Prostate gland (tissue), 2 donors: Measurements from ENCODE around the gene SF3B3. TPM values are rescaled to one million over a fixed set of nuclear protein-coding genes. Genes with fewer than 3 reads are reported as not detected.

Experiments used
- DNase-seq: peaks from one replicate; pipeline ENCODE4 v3.0.0-alpha.2; 2019; ENCODE audit warnings: low spot score
- H3K27ac ChIP-seq, 2 donors: fragments of 200-600 bp; sonication (generic); 2 replicates each; pipeline ENCODE4 v1.5.1; 2017 to 2019
- H3K27me3 ChIP-seq: fragments of 200-600 bp; sonication (generic); replicated peaks from 2 replicates; pipeline ENCODE4 v1.5.1; 2019; ENCODE audit not compliant: insufficient read depth
- H3K36me3 ChIP-seq, 2 donors: fragments of 200-600 bp; sonication (generic); 1 replicate in 1 of 2; 2 replicates in 1 of 2; pipeline versions ENCODE4 v1.5.1 to v1.8.1; 2017 to 2019
- H3K4me1 ChIP-seq: fragments of 200-600 bp; sonication (generic); replicated peaks from 2 replicates; pipeline ENCODE4 v1.5.1; 2019
- H3K4me3 ChIP-seq, 2 donors: fragments of 200-600 bp; sonication (generic); 2 replicates each; pipeline ENCODE4 v1.5.1; 2017 to 2019
- H3K9me3 ChIP-seq: fragments of 200-600 bp; sonication (generic); 2 replicates; pipeline ENCODE4 v1.5.1; 2017
- CTCF ChIP-seq, 4 experiments: fragments of 200-600 bp in 2 of 4; fragments of 450-650 bp in 2 of 4; sonication (generic) in 2 of 4; IDR thresholded peaks; 1 replicate in 3 of 4; 2 replicates in 1 of 4; pipeline ENCODE4 v1.5.1; 2016 to 2019; ENCODE audit warnings: antibody characterized with exemption in 4 of 4, mild to moderate bottlenecking in 2 of 4, moderate library complexity in 2 of 4
- POLR2A ChIP-seq: fragments of 450-650 bp; IDR thresholded peaks from one replicate; pipeline ENCODE4 v1.6.1; 2016; ENCODE audit warnings: antibody characterized with exemption, mild to moderate bottlenecking
- POLR2AphosphoS5 ChIP-seq: sonication (generic); formaldehyde crosslinking; IDR thresholded peaks from one replicate; pipeline ENCODE4 v1.6.1; 2017; ENCODE audit warnings: antibody characterized with exemption
- WGBS: methylation state at CpG from one replicate; pipeline ENCODE4 v1.1.5; 2018; 5-methylcytosine and 5-hydroxymethylcytosine counted together
- intact Hi-C: fragments of 100-400 bp; cut with DNase I; formaldehyde crosslinking; loops from one replicate; pipeline ENCODE4 v1.14.2; 2022
- total RNA-seq, 2 donors: library from RNA; depleted of rRNA; stranded (reverse); fragments of >200 nt; gene quantifications; one replicate each; pipeline ENCODE4 v1.1.0, GENCODE V29; 2016

SF3B3 gene
- total RNA-seq, 2 donors from 2014 or later: 98.4 to 138 TPM

GRCh38 chr16:70572050-70572925, 48.7 kb downstream of the SF3B3 start:
- DNase-seq: no peak
- WGBS: 81% methylated on average over 5 of the region's 5 CpGs
- H3K27ac ChIP-seq: peak overlapping the region in 1 of 2 donors; percentile 10
- H3K4me3 ChIP-seq: no peak overlapping the region
- H3K4me1 ChIP-seq: no peaks in the 10 kb centered on the region
- intact Hi-C loops: no loop called here
- TF ChIP-seq POLR2A: no peak
- TF ChIP-seq CTCF (IDR thresholded peaks at IDR 0.05): no peak
- TF ChIP-seq POLR2AphosphoS5: no peak
- H3K36me3 ChIP-seq: peaks cover 36 to 45% of the 10 kb centered on the region in 2 donors
- H3K9me3 ChIP-seq: no peaks in the 10 kb centered on the region
- no peaks in the 10 kb centered on the region for H3K27me3 ChIP-seq

GRCh38 chr16:70572926-70573270, 49.3 kb downstream of the SF3B3 start:
- Histone ChIP-seq H3K9me3 (no peaks in the 10 kb centered on the region), H3K4me1 (no peaks in the 10 kb centered on the region), H3K27me3 (no peaks in the 10 kb centered on the region), H3K4me3 (no peak overlapping the region), H3K27ac (peak overlapping the region in 1 of 2 donors; percentile 10), H3K36me3 (peaks cover 30 to 44% of the 10 kb centered on the region in 2 donors)
- no peak for DNase-seq
- WGBS: 71% methylated on average over 2 of the region's 2 CpGs
- TF ChIP-seq POLR2AphosphoS5 (no peak), POLR2A (no peak), CTCF (IDR thresholded peaks at IDR 0.05) (no peak)
- intact Hi-C loops: no loop called here

GRCh38 chr16:70573451-70574121, 50.0 kb downstream of the SF3B3 start:
- WGBS: 20% methylated on average over 5 of the region's 5 CpGs
- peak; percentile 58 for TF ChIP-seq POLR2AphosphoS5
- TF ChIP-seq POLR2A: no peak
- TF ChIP-seq CTCF (IDR thresholded peaks at IDR 0.05): no peak
- H3K4me3 ChIP-seq: no peak overlapping the region
- peaks cover 26 to 39% of the 10 kb centered on the region in 2 donors for H3K36me3 ChIP-seq
- no peaks in the 10 kb centered on the region for H3K27me3 ChIP-seq
- no peaks in the 10 kb centered on the region for H3K4me1 ChIP-seq
- intact Hi-C loops: no loop called here
- H3K27ac ChIP-seq: peak overlapping the region; percentile 39
- no peaks in the 10 kb centered on the region for H3K9me3 ChIP-seq
- peak; percentile 52 for DNase-seq

GRCh38 chr16:70574595-70575271, 51.1 kb downstream of the SF3B3 start:
- intact Hi-C loops: no loop called here
- H3K27me3 ChIP-seq: no peaks in the 10 kb centered on the region
- H3K36me3 ChIP-seq: peaks cover 18 to 29% of the 10 kb centered on the region in 2 donors
- no peak for DNase-seq
- TF ChIP-seq POLR2AphosphoS5 (no peak), POLR2A (no peak), CTCF (IDR thresholded peaks at IDR 0.05) (no peak)
- H3K4me1 ChIP-seq: no peaks in the 10 kb centered on the region
- no peaks in the 10 kb centered on the region for H3K9me3 ChIP-seq
- WGBS: 90% methylated on average over 8 of the region's 8 CpGs
- H3K27ac ChIP-seq: peak overlapping the region; percentile 39
- no peak overlapping the region for H3K4me3 ChIP-seq
